ENCODE measurements around the gene RPGRIP1. TPM values are rescaled to one million over a fixed set of nuclear protein-coding genes. Genes with fewer than 3 reads are reported as not detected.

The RPGRIP1 gene
- polyA plus RNA-seq, 1 of the 3 experiments (the other 2 are of a cell fraction): not detected

GRCh38 chr14:21300892-21301291 is 21.0 kb downstream of the RPGRIP1 start:
- Histone ChIP-seq H3K79me2 (ENCODE audit: insufficient read depth) (no peaks in the 10 kb centered on the region), H4K20me1 (ENCODE audit: insufficient read depth) (no peaks in the 10 kb centered on the region), H3K27ac (ENCODE audit: low read depth in 2 of 2, low read length in 1 of 2) (no peak overlapping the region), H3F3A (replicated peaks; ENCODE audit: insufficient read depth) (no peaks in the 10 kb centered on the region), H3K27me3 (ENCODE audit: insufficient read depth) (peaks cover 19% of the 10 kb centered on the region; the same call in 1 of the 2 replicates), H3K4me2 (peak overlapping the region; percentile 71; the same call in 1 of the 2 replicates), H3K9me2 (no peaks in the 10 kb centered on the region), H3K4me1 (ENCODE audit: control insufficient read depth in 1 of 2, insufficient read depth in 2 of 2, low read depth in 1 of 2, low read length in 1 of 2) (no peaks in the 10 kb centered on the region; a peak in 1 of 4 replicates), H2AFZ (ENCODE audit: low read depth) (peak overlapping the region; percentile 82), H3K4me3 (ENCODE audit: low read depth in 2 of 2, low read length in 1 of 2) (peak overlapping the region; percentile 37 to 43; a peak in 3 of 4 replicates), H3K9me3 (no peaks in the 10 kb centered on the region), H3K36me3 (replicated peaks in 1 of 2; ENCODE audit: control insufficient read depth in 1 of 2, insufficient read depth in 2 of 2, low read length in 1 of 2) (no peaks in the 10 kb centered on the region), H3K9ac (no peak overlapping the region)
- 6% methylated on average over 20 of the region's 30 CpGs for WGBS (ENCODE audit: low lambda C conversion rate)
- DNase-seq: peak; percentile 83
- ChIA-PET CTCF (interaction anchor here (0.8 kb wide), 1 partner anchor 245 kb away, joined by 3 read pairs; no protein-coding TSS in a partner anchor), POLR2A (no interaction called here)
- TF ChIP-seq CTCF (IDR thresholded peaks at IDR 0.05) (no peak), RAD21 (IDR thresholded peaks at IDR 0.05; ENCODE audit: low read length) (peak; percentile 26; the same call in 1 of the 2 replicates), IRF3 (IDR thresholded peaks at IDR 0.05; ENCODE audit: low read depth, low read length) (no peak), MXI1 (IDR thresholded peaks at IDR 0.05; ENCODE audit: low read depth, low read length) (peak; percentile 68; the same call in 1 of the 2 replicates), RFX5 (IDR thresholded peaks at IDR 0.05; ENCODE audit: low read length) (no peak), NFIC (IDR thresholded peaks at IDR 0.05; ENCODE audit: borderline replicate concordance) (no peak)

GRCh38 chr14:21302013-21302835 is 22.3 kb downstream of the RPGRIP1 start:
- no peaks in the 10 kb centered on the region for H3K9me2 ChIP-seq
- no peaks in the 10 kb centered on the region for H3F3A ChIP-seq (replicated peaks; ENCODE audit: insufficient read depth)
- H3K4me2 ChIP-seq: no peak overlapping the region
- H4K20me1 ChIP-seq (ENCODE audit: insufficient read depth): no peaks in the 10 kb centered on the region
- no peaks in the 10 kb centered on the region; a peak in 1 of 4 replicates for H3K4me1 ChIP-seq (ENCODE audit: control insufficient read depth in 1 of 2, insufficient read depth in 2 of 2, low read depth in 1 of 2, low read length in 1 of 2)
- peaks cover 19% of the 10 kb centered on the region; the same call in 1 of the 2 replicates for H3K27me3 ChIP-seq (ENCODE audit: insufficient read depth)
- H2AFZ ChIP-seq (ENCODE audit: low read depth): no peak overlapping the region
- whole genome bisulfite sequencing (ENCODE audit: low lambda C conversion rate): 65% methylated on average over 8 of the region's 8 CpGs
- H3K27ac ChIP-seq (ENCODE audit: low read depth in 2 of 2, low read length in 1 of 2): no peak overlapping the region
- H3K9ac ChIP-seq: no peak overlapping the region
- no peak overlapping the region for H3K4me3 ChIP-seq (ENCODE audit: low read depth in 2 of 2, low read length in 1 of 2)
- H3K9me3 ChIP-seq: no peaks in the 10 kb centered on the region
- CTCF ChIA-PET: no interaction called here
- no peaks in the 10 kb centered on the region for H3K36me3 ChIP-seq (replicated peaks in 1 of 2; ENCODE audit: control insufficient read depth in 1 of 2, insufficient read depth in 2 of 2, low read length in 1 of 2)
- no peak for DNase-seq
- no peaks in the 10 kb centered on the region for H3K79me2 ChIP-seq (ENCODE audit: insufficient read depth)
- POLR2A ChIA-PET: no interaction called here
- TF ChIP-seq NRF1 (IDR thresholded peaks at IDR 0.05; ENCODE audit: low read depth, low read length) (no peak), ZBTB33 (IDR thresholded peaks at IDR 0.05; ENCODE audit: borderline replicate concordance, low read depth) (no peak), JUND (IDR thresholded peaks at IDR 0.05) (no peak), RFX5 (IDR thresholded peaks at IDR 0.05; ENCODE audit: low read length) (no peak), EP300 (IDR thresholded peaks at IDR 0.05; ENCODE audit: borderline replicate concordance in 1 of 2, low read depth in 1 of 2, low read length in 1 of 2) (no peak), REST (IDR thresholded peaks at IDR 0.05; ENCODE audit: low read depth, low read length) (no peak), POLR2AphosphoS5 (IDR thresholded peaks at IDR 0.05; ENCODE audit: low read depth, low read length) (no peak), SIN3A (IDR thresholded peaks at IDR 0.05; ENCODE audit: borderline replicate concordance, low read depth, low read length) (no peak), IRF3 (IDR thresholded peaks at IDR 0.05; ENCODE audit: low read depth, low read length) (no peak), CHD2 (IDR thresholded peaks at IDR 0.05; ENCODE audit: low read length, partially characterized antibody) (no peak)

Measured in SK-N-SH (cell line).